ENCODE data around the gene MISP3.

MISP3 gene

GRCh38 chr19:14061081-14061749 is 11.4 kb upstream of the MISP3 start:
- Histone ChIP-seq H3K9ac (no peak overlapping the region), H3K27me3 (peaks cover 30% of the 10 kb centered on the region), H3K27ac (no peak overlapping the region), H3K4me2 (0 out of 2 replicates have a peak overlapping the region, but pooled peaks have one; percentile 17), H3K9me3 (no peaks in the 10 kb centered on the region), H3K36me3 (no peaks in the 10 kb centered on the region), H3K4me1 (peaks cover 18% of the 10 kb centered on the region), H3K4me3 (no peak overlapping the region), H4K20me1 (no peaks in the 10 kb centered on the region)
- TF ChIP-seq Cebpa-rat (IDR thresholded peaks at IDR 0.05) = no peak

- Histone ChIP-seq H3K9me3 (no peaks in the 10 kb centered on the region), H3K27me3 (peaks cover 22% of the 10 kb centered on the region), H3K4me2 (peak within 1 kb of the TSS; percentile 17; the same call in 1 of the 2 replicates), H3K4me1 (peaks cover 18% of the 10 kb centered on the region), H4K20me1 (no peaks in the 10 kb centered on the region), H3K9ac (no peak within 1 kb of the TSS), H3K36me3 (no peaks in the 10 kb centered on the region), H3K27ac (no peak within 1 kb of the TSS), H3K4me3 (no peak within 1 kb of the TSS)
- no peak for TF ChIP-seq Cebpa-rat (IDR thresholded peaks at IDR 0.05)
Observed at GRCh38 chr19:14061751-14062557, 10.6 kb upstream of the MISP3 start, which contains the start of gene PALM3. PALM3 (minus strand) TSS chr19:14062076; CDS start chr19:14061980, 96 bp downstream.

GRCh38 chr19:14062558-14062855 is 10.1 kb upstream of the MISP3 start:
- H3K9ac ChIP-seq = no peak overlapping the region
- no peaks in the 10 kb centered on the region for H3K36me3 ChIP-seq
- no peak for TF ChIP-seq Cebpa-rat (IDR thresholded peaks at IDR 0.05)
- no peak overlapping the region for H3K4me2 ChIP-seq
- no peak overlapping the region for H3K27ac ChIP-seq
- no peak overlapping the region for H3K4me3 ChIP-seq
- no peaks in the 10 kb centered on the region for H4K20me1 ChIP-seq
- H3K27me3 ChIP-seq = peaks cover 18% of the 10 kb centered on the region
- H3K4me1 ChIP-seq = peaks cover 18% of the 10 kb centered on the region
- no peaks in the 10 kb centered on the region for H3K9me3 ChIP-seq

- H3K4me3 ChIP-seq = no peak overlapping the region
- H3K4me2 ChIP-seq = no peak overlapping the region
- H4K20me1 ChIP-seq = no peaks in the 10 kb centered on the region
- H3K4me1 ChIP-seq = peaks cover 14% of the 10 kb centered on the region
- no peaks in the 10 kb centered on the region for H3K9me3 ChIP-seq
- H3K9ac ChIP-seq = no peak overlapping the region
- peaks cover 12% of the 10 kb centered on the region for H3K27me3 ChIP-seq
- no peak for TF ChIP-seq Cebpa-rat (IDR thresholded peaks at IDR 0.05)
- H3K36me3 ChIP-seq = no peaks in the 10 kb centered on the region
- H3K27ac ChIP-seq = no peak overlapping the region
Observed at GRCh38 chr19:14063105-14063504, 9.5 kb upstream of the MISP3 start.

GRCh38 chr19:14066134-14066533 is 6.5 kb upstream of the MISP3 start:
- H3K4me2 ChIP-seq = no peak overlapping the region
- peaks cover 7% of the 10 kb centered on the region for H3K4me1 ChIP-seq
- TF ChIP-seq Cebpa-rat (IDR thresholded peaks at IDR 0.05) = no peak
- H3K9ac ChIP-seq = no peak overlapping the region
- H3K4me3 ChIP-seq = no peak overlapping the region
- no peaks in the 10 kb centered on the region for H3K9me3 ChIP-seq
- no peaks in the 10 kb centered on the region for H3K27me3 ChIP-seq
- H3K27ac ChIP-seq = no peak overlapping the region
- no peaks in the 10 kb centered on the region for H3K36me3 ChIP-seq
- H4K20me1 ChIP-seq = no peaks in the 10 kb centered on the region

- Histone ChIP-seq H4K20me1 (0 out of 2 replicates have a peak, but pooled peaks cover 7% of the 10 kb centered on the region), H3K4me2 (no peak overlapping the region), H3K9ac (no peak overlapping the region), H3K4me3 (no peak overlapping the region), H3K4me1 (peaks cover 43% of the 10 kb centered on the region), H3K36me3 (no peaks in the 10 kb centered on the region), H3K27ac (no peak overlapping the region), H3K27me3 (peaks cover 35% of the 10 kb centered on the region), H3K9me3 (no peaks in the 10 kb centered on the region)
- TF ChIP-seq Cebpa-rat (IDR thresholded peaks at IDR 0.05) = no peak
Observed at GRCh38 chr19:14070268-14071050, 2.1 kb upstream of the MISP3 start.

GRCh38 chr19:14073261-14073924 is 807 bp downstream of the MISP3 start:
- 0 out of 2 replicates have a peak, but pooled peaks cover 7% of the 10 kb centered on the region for H4K20me1 ChIP-seq
- H3K36me3 ChIP-seq = no peaks in the 10 kb centered on the region
- peak overlapping the region; percentile 97 for H3K4me2 ChIP-seq
- no peaks in the 10 kb centered on the region for H3K9me3 ChIP-seq
- H3K4me1 ChIP-seq = peaks cover 52% of the 10 kb centered on the region
- no peak overlapping the region for H3K27ac ChIP-seq
- peak overlapping the region; percentile 72 for H3K4me3 ChIP-seq
- TF ChIP-seq Cebpa-rat (IDR thresholded peaks at IDR 0.05) = no peak
- H3K27me3 ChIP-seq = peaks cover 35% of the 10 kb centered on the region
- H3K9ac ChIP-seq = peak overlapping the region; percentile 71

GRCh38 chr19:14073925-14074838 is 1.6 kb downstream of the MISP3 start:
- H3K4me3 ChIP-seq = peak overlapping the region; percentile 72
- no peak for TF ChIP-seq Cebpa-rat (IDR thresholded peaks at IDR 0.05)
- H3K9ac ChIP-seq = peak overlapping the region; percentile 71
- peaks cover 35% of the 10 kb centered on the region for H3K27me3 ChIP-seq
- peaks cover 56% of the 10 kb centered on the region for H3K4me1 ChIP-seq
- H3K36me3 ChIP-seq = no peaks in the 10 kb centered on the region
- H3K4me2 ChIP-seq = peak overlapping the region; percentile 97
- H4K20me1 ChIP-seq = 0 out of 2 replicates have a peak, but pooled peaks cover 7% of the 10 kb centered on the region
- no peaks in the 10 kb centered on the region for H3K9me3 ChIP-seq
- H3K27ac ChIP-seq = no peak overlapping the region

Data from BLaER1 (cell line).